ENCODE measurements around the gene ABCA1. TPM values are rescaled to one million over a fixed set of nuclear protein-coding genes. Genes with fewer than 3 reads are reported as not detected.
"Not testable (repeated sequence)": the region's sequence is repeated elsewhere in the genome, so short reads cannot be mapped to it uniquely, and the experiment has no call there.

The ABCA1 gene
- polyA plus RNA-seq, 1 donor (not counting 4 experiments of a cell fraction or from before 2014, with no cell fraction given), result 23.0 TPM

- Histone ChIP-seq H2AFZ (ENCODE audit: control insufficient read depth, low read length) (no peak overlapping the region), H3K9me1 (ENCODE audit: control insufficient read depth, extremely low read depth, insufficient read depth, low read length) (no peaks in the 10 kb centered on the region), H3K9ac (ENCODE audit: control insufficient read depth, extremely low read depth, insufficient read depth, low read length) (peak overlapping the region; percentile 25), H3K36me3 (ENCODE audit: control insufficient read depth in 2 of 2, extremely low read depth in 1 of 2, insufficient read depth in 2 of 2, low read length in 2 of 2) (peaks cover 0 to 4% of the 10 kb centered on the region in 2 experiments), H4K20me1 (ENCODE audit: control insufficient read depth, extremely low read depth, insufficient read depth, low read length) (no peaks in the 10 kb centered on the region), H3K4me3 (ENCODE audit: control insufficient read depth in 2 of 3, extremely low read depth in 1 of 3, insufficient read depth in 2 of 3, low read depth in 1 of 3, low read length in 3 of 3) (no peak overlapping the region), H3K27me3 (ENCODE audit: control insufficient read depth, extremely low read depth, insufficient read depth, low read length) (no peaks in the 10 kb centered on the region), H3K27ac (ENCODE audit: control insufficient read depth, insufficient read depth, low read length) (no peak overlapping the region), H3K4me2 (ENCODE audit: control insufficient read depth, extremely low read depth, insufficient read depth, low read depth, low read length) (no peak overlapping the region), H3K4me1 (ENCODE audit: control insufficient read depth, extremely low read depth, insufficient read depth, low read length) (peaks cover 36% of the 10 kb centered on the region), H3K79me2 (ENCODE audit: control insufficient read depth, insufficient read depth, low read length) (peaks cover 84% of the 10 kb centered on the region), H3K9me3 (ENCODE audit: control insufficient read depth, low read depth, low read length) (no peaks in the 10 kb centered on the region)
- DNase-seq (ENCODE audit: low read depth, low spot score) (no peak), FAIRE-seq (no peak)
- no peak for TF ChIP-seq EZH2 (IDR thresholded peaks at IDR 0.05; ENCODE audit: low read length)
- TF ChIP-seq, protein P1, sequence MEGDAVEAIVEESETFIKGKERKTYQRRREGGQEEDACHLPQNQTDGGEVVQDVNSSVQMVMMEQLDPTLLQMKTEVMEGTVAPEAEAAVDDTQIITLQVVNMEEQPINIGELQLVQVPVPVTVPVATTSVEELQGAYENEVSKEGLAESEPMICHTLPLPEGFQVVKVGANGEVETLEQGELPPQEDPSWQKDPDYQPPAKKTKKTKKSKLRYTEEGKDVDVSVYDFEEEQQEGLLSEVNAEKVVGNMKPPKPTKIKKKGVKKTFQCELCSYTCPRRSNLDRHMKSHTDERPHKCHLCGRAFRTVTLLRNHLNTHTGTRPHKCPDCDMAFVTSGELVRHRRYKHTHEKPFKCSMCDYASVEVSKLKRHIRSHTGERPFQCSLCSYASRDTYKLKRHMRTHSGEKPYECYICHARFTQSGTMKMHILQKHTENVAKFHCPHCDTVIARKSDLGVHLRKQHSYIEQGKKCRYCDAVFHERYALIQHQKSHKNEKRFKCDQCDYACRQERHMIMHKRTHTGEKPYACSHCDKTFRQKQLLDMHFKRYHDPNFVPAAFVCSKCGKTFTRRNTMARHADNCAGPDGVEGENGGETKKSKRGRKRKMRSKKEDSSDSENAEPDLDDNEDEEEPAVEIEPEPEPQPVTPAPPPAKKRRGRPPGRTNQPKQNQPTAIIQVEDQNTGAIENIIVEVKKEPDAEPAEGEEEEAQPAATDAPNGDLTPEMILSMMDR (optimal IDR thresholded peaks at IDR 0.05 in 1 of 3, IDR thresholded peaks at IDR 0.05 in 1 of 3, conservative IDR thresholded peaks at IDR 0.05 in 1 of 3; ENCODE audit: extremely low read depth in 1 of 3, insufficient read depth in 2 of 3, low read length in 3 of 3), result no peak
- dilution Hi-C loops (cut with MboI; ENCODE audit: extremely low pct_ligation_motif_present, low sequenced_read_pairs), result loop anchor here (5.0 kb wide), 1 partner anchor 61 kb away; no protein-coding TSS in a partner anchor
Measured at GRCh38 chr9:104923740-104924139, 4.2 kb downstream of the ABCA1 start.

GRCh38 chr9:104923289-104923688 is 4.7 kb downstream of the ABCA1 start:
- TF ChIP-seq, protein P1 (optimal IDR thresholded peaks at IDR 0.05 in 1 of 3, IDR thresholded peaks at IDR 0.05 in 1 of 3, conservative IDR thresholded peaks at IDR 0.05 in 1 of 3; ENCODE audit: extremely low read depth in 1 of 3, insufficient read depth in 2 of 3, low read length in 3 of 3), result no peak
- TF ChIP-seq EZH2 (IDR thresholded peaks at IDR 0.05; ENCODE audit: low read length), result no peak
- H3K9me1 ChIP-seq (ENCODE audit: control insufficient read depth, extremely low read depth, insufficient read depth, low read length), result no peaks in the 10 kb centered on the region
- DNase-seq (ENCODE audit: low read depth, low spot score), result no peak
- peak overlapping the region; percentile 25 for H3K4me2 ChIP-seq (ENCODE audit: control insufficient read depth, extremely low read depth, insufficient read depth, low read depth, low read length)
- H3K9me3 ChIP-seq (ENCODE audit: control insufficient read depth, low read depth, low read length), result no peaks in the 10 kb centered on the region
- peaks cover 32% of the 10 kb centered on the region for H3K4me1 ChIP-seq (ENCODE audit: control insufficient read depth, extremely low read depth, insufficient read depth, low read length)
- dilution Hi-C loops (cut with MboI; ENCODE audit: extremely low pct_ligation_motif_present, low sequenced_read_pairs), result loop anchor here (5.0 kb wide), 1 partner anchor 61 kb away; no protein-coding TSS in a partner anchor
- peak; percentile 51 for FAIRE-seq
- no peaks in the 10 kb centered on the region for H3K27me3 ChIP-seq (ENCODE audit: control insufficient read depth, extremely low read depth, insufficient read depth, low read length)
- H3K36me3 ChIP-seq (ENCODE audit: control insufficient read depth in 2 of 2, extremely low read depth in 1 of 2, insufficient read depth in 2 of 2, low read length in 2 of 2), result peaks cover 0 to 4% of the 10 kb centered on the region in 2 experiments
- no peak overlapping the region for H2AFZ ChIP-seq (ENCODE audit: control insufficient read depth, low read length)
- H4K20me1 ChIP-seq (ENCODE audit: control insufficient read depth, extremely low read depth, insufficient read depth, low read length), result no peaks in the 10 kb centered on the region
- no peak overlapping the region for H3K4me3 ChIP-seq (ENCODE audit: control insufficient read depth in 2 of 3, extremely low read depth in 1 of 3, insufficient read depth in 2 of 3, low read depth in 1 of 3, low read length in 3 of 3)
- no peak overlapping the region for H3K9ac ChIP-seq (ENCODE audit: control insufficient read depth, extremely low read depth, insufficient read depth, low read length)
- H3K79me2 ChIP-seq (ENCODE audit: control insufficient read depth, insufficient read depth, low read length), result peaks cover 88% of the 10 kb centered on the region
- H3K27ac ChIP-seq (ENCODE audit: control insufficient read depth, insufficient read depth, low read length), result no peak overlapping the region

GRCh38 chr9:104922748-104923147 is 5.2 kb downstream of the ABCA1 start:
- not testable (repeated sequence) for H2AFZ ChIP-seq (ENCODE audit: control insufficient read depth, low read length); H3K4me2 ChIP-seq (ENCODE audit: control insufficient read depth, extremely low read depth, insufficient read depth, low read depth, low read length); DNase-seq (ENCODE audit: low read depth, low spot score); H3K27me3 ChIP-seq (ENCODE audit: control insufficient read depth, extremely low read depth, insufficient read depth, low read length); H3K36me3 ChIP-seq (ENCODE audit: control insufficient read depth in 2 of 2, extremely low read depth in 1 of 2, insufficient read depth in 2 of 2, low read length in 2 of 2); H3K9me3 ChIP-seq (ENCODE audit: control insufficient read depth, low read depth, low read length); H3K4me3 ChIP-seq (ENCODE audit: control insufficient read depth in 2 of 3, extremely low read depth in 1 of 3, insufficient read depth in 2 of 3, low read depth in 1 of 3, low read length in 3 of 3); H3K9ac ChIP-seq (ENCODE audit: control insufficient read depth, extremely low read depth, insufficient read depth, low read length); H3K9me1 ChIP-seq (ENCODE audit: control insufficient read depth, extremely low read depth, insufficient read depth, low read length); H4K20me1 ChIP-seq (ENCODE audit: control insufficient read depth, extremely low read depth, insufficient read depth, low read length); H3K27ac ChIP-seq (ENCODE audit: control insufficient read depth, insufficient read depth, low read length); FAIRE-seq
- Histone ChIP-seq H3K4me1 (ENCODE audit: control insufficient read depth, extremely low read depth, insufficient read depth, low read length) (peaks cover 32% of the 10 kb centered on the region), H3K79me2 (ENCODE audit: control insufficient read depth, insufficient read depth, low read length) (peaks cover 91% of the 10 kb centered on the region)
- dilution Hi-C loops (cut with MboI; ENCODE audit: extremely low pct_ligation_motif_present, low sequenced_read_pairs), result loop anchor here (5.0 kb wide), 1 partner anchor 60 kb away; no protein-coding TSS in a partner anchor

All from keratinocyte (primary cell).